GM13977 (cell line): ENCODE measurements around the gene SIX5.

Experiments
- DNase-seq: peaks from one replicate; pipeline ENCODE4 v3.0.0; 2012; ENCODE audit warnings: low spot score
- CTCF ChIP-seq: IDR thresholded peaks from 2 replicates; pipeline ENCODE4 v1.5.1; 2012; ENCODE audit warnings: mild to moderate bottlenecking, control low read depth; ENCODE audit not compliant: insufficient read depth; ENCODE audit errors: extremely low read depth, missing control alignments
- in situ Hi-C: fragments of 300-500 bp; cut with MboI; formaldehyde crosslinking; loops from one replicate; pipeline ENCODE4 v1.12.0; 2022; ENCODE audit warnings: low sequenced_read_pairs, low pct_unique_long_range_greater_than_20kb, mixed read lengths, inconsistent platforms; ENCODE audit not compliant: unreplicated experiment

SIX5 gene

GRCh38 chr19:45814851-45815480 is 45.9 kb upstream of the SIX5 start, which contains the start of gene RSPH6A:
Gene RSPH6A (minus strand): TSS chr19:45815308. CDS start chr19:45815176, 132 bp downstream.
- in situ Hi-C loops, result no loop called here
- TF ChIP-seq CTCF, result no peak
- DNase-seq, result no peak

GRCh38 chr19:45814166-45814780 is 45.2 kb upstream of the SIX5 start:
- in situ Hi-C loops, result no loop called here
- TF ChIP-seq CTCF, result no peak
- no peak for DNase-seq

GRCh38 chr19:45812297-45812696 is 43.2 kb upstream of the SIX5 start:
- no peak for DNase-seq
- no peak for TF ChIP-seq CTCF
- in situ Hi-C loops, result no loop called here

GRCh38 chr19:45809643-45810159 is 40.6 kb upstream of the SIX5 start:
- no peak for DNase-seq
- in situ Hi-C loops, result no loop called here
- no peak for TF ChIP-seq CTCF

GRCh38 chr19:45805719-45806118 is 36.7 kb upstream of the SIX5 start:
- no peak for DNase-seq
- TF ChIP-seq CTCF, result no peak
- in situ Hi-C loops, result no loop called here

GRCh38 chr19:45804959-45805230 is 35.8 kb upstream of the SIX5 start:
- in situ Hi-C loops, result no loop called here
- DNase-seq, result no peak
- TF ChIP-seq CTCF, result no peak
